Fibroblast of lung (primary cell): Measurements from ENCODE around the gene TFAM. TPM values are rescaled to one million over a fixed set of nuclear protein-coding genes. Genes with fewer than 3 reads are reported as not detected.
A peak's percentile ranks its signal among the peaks of the same experiment; 100 is the strongest.

Experiments used
- DNase-seq, 2 donors: peaks; one replicate each; pipeline versions ENCODE4 v3.0.0 to v3.0.0-alpha.2; 2010; ENCODE audit warnings: low read depth in 2 of 2
- H2AFZ ChIP-seq: 2 replicates; pipeline ENCODE4 v1.5.1; 2012; ENCODE audit warnings: low read length, control low read depth, inconsistent platforms
- H3K27ac ChIP-seq: 2 replicates; pipeline ENCODE4 v1.5.1; 2011; ENCODE audit warnings: low read length, control low read depth; ENCODE audit not compliant: insufficient read depth
- H3K27me3 ChIP-seq: 2 replicates; pipeline ENCODE4 v1.5.1; 2011; ENCODE audit warnings: mild to moderate bottlenecking, low read length; ENCODE audit not compliant: control insufficient read depth, insufficient read depth
- H3K36me3 ChIP-seq: 2 replicates; pipeline ENCODE4 v1.5.1; 2011; ENCODE audit warnings: low read length; ENCODE audit not compliant: control insufficient read depth, insufficient read depth
- H3K4me1 ChIP-seq: 2 replicates; pipeline ENCODE4 v1.5.1; 2011; ENCODE audit warnings: low read length; ENCODE audit not compliant: control insufficient read depth, insufficient read depth; ENCODE audit errors: extremely low read depth
- H3K4me2 ChIP-seq: 2 replicates; pipeline ENCODE4 v1.5.1; 2011; ENCODE audit warnings: low read length, control low read depth; ENCODE audit not compliant: insufficient read depth; ENCODE audit errors: extremely low read depth
- H3K4me3 ChIP-seq, 4 experiments: fragments of 200-600 bp in 1 of 4; sonication (generic) in 1 of 4; replicated peaks in 1 of 4; 2 replicates each; pipeline ENCODE4 v1.5.1; 2011 to 2016; ENCODE audit warnings: low read length in 4 of 4, low read depth in 3 of 4, mild to moderate bottlenecking in 3 of 4, control low read depth in 2 of 4, inconsistent platforms in 1 of 4, mixed read lengths in 1 of 4; ENCODE audit not compliant: insufficient read depth in 1 of 4; ENCODE audit errors: control extremely low read depth in 1 of 4
- H3K79me2 ChIP-seq: 2 replicates; pipeline ENCODE4 v1.5.1; 2012; ENCODE audit warnings: mild to moderate bottlenecking, low read length, inconsistent platforms; ENCODE audit not compliant: control insufficient read depth, insufficient read depth
- H3K9ac ChIP-seq: 2 replicates; pipeline ENCODE4 v1.5.1; 2011; ENCODE audit warnings: mild to moderate bottlenecking, low read length, control low read depth; ENCODE audit not compliant: insufficient read depth
- H3K9me3 ChIP-seq: 2 replicates; pipeline ENCODE4 v1.5.1; 2012; ENCODE audit warnings: low read depth, low read length; ENCODE audit not compliant: control insufficient read depth, insufficient read depth
- H4K20me1 ChIP-seq: 2 replicates; pipeline ENCODE4 v1.5.1; 2011; ENCODE audit warnings: low read length; ENCODE audit not compliant: control insufficient read depth, insufficient read depth; ENCODE audit errors: extremely low read depth
- EZH2 ChIP-seq: IDR thresholded peaks from 2 replicates; pipeline ENCODE4 v1.5.1; 2012; ENCODE audit warnings: low read length, control low read depth, mild to moderate bottlenecking; ENCODE audit errors: missing control alignments
- polyA plus RNA-seq, 2 donors: library from polyadenylated mRNA; depleted of rRNA in 1 of 2; stranded (reverse) in 1 of 2; unstranded in 1 of 2; fragments of >200 nt; gene quantifications; 2 replicates each; pipeline ENCODE4 v1.2.1, GENCODE V29; 2011 to 2012; ENCODE audit warnings: missing spikeins in 1 of 2
- total RNA-seq: library from RNA; depleted of rRNA; stranded (reverse); fragments of >200 nt; gene quantifications from 2 replicates; pipeline ENCODE4 v1.2.1, GENCODE V29; 2014
- TF ChIP-seq, protein P1 (sequence below), 2 donors: IDR thresholded peaks in 1 of 2; conservative IDR thresholded peaks in 1 of 2; 1 replicate in 1 of 2; 2 replicates in 1 of 2; pipeline ENCODE4 v1.5.1; 2011 to 2012; ENCODE audit warnings: low read length in 2 of 2, control low read depth in 1 of 2, inconsistent platforms in 1 of 2, low read depth in 1 of 2, mild to moderate bottlenecking in 1 of 2

TFAM gene
- total and polyA plus RNA-seq, 2 donors (not counting 1 experiment from before 2014, with no cell fraction given) = 14.9 to 21.1 TPM

DNA sequence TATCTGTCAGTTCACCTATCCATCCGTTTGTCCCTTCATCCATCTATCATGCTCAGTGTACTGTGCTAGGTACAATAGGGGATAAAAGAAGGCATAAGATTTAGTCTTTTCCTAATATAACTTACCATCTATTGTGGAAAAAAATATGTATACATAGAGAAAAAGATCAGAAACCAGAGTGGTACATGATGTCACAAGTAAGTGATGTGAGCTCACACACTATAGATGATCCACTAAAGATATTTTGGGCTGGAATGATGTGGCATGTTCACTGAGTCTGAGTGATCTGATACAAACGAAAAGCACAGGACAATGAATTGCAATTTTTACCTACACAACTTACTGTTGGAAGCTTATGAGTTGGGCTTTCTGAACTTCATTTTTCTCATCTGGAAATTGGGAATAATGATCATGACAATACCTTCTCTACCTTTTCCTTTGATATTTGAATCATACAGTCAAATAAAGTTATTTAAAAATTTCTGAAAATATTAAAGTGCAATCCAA, 2.7 kb upstream of the TFAM start:
- H3K4me3 ChIP-seq = no peak overlapping the region
- no peak overlapping the region for H3K4me2 ChIP-seq
- TF ChIP-seq, protein P1, sequence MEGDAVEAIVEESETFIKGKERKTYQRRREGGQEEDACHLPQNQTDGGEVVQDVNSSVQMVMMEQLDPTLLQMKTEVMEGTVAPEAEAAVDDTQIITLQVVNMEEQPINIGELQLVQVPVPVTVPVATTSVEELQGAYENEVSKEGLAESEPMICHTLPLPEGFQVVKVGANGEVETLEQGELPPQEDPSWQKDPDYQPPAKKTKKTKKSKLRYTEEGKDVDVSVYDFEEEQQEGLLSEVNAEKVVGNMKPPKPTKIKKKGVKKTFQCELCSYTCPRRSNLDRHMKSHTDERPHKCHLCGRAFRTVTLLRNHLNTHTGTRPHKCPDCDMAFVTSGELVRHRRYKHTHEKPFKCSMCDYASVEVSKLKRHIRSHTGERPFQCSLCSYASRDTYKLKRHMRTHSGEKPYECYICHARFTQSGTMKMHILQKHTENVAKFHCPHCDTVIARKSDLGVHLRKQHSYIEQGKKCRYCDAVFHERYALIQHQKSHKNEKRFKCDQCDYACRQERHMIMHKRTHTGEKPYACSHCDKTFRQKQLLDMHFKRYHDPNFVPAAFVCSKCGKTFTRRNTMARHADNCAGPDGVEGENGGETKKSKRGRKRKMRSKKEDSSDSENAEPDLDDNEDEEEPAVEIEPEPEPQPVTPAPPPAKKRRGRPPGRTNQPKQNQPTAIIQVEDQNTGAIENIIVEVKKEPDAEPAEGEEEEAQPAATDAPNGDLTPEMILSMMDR (conservative IDR thresholded peaks at IDR 0.05 in 1 of 2, IDR thresholded peaks at IDR 0.05 in 1 of 2; ENCODE audit: low read depth in 1 of 2, low read length in 2 of 2) = no peak
- no peak for TF ChIP-seq EZH2
- no peak for DNase-seq
- H3K79me2 ChIP-seq = peaks cover 23% of the 10 kb centered on the region
- peaks cover 3% of the 10 kb centered on the region for H3K4me1 ChIP-seq
- no peaks in the 10 kb centered on the region for H3K27me3 ChIP-seq
- H3K9ac ChIP-seq = no peak overlapping the region
- H4K20me1 ChIP-seq = no peaks in the 10 kb centered on the region
- no peak overlapping the region for H2AFZ ChIP-seq
- H3K36me3 ChIP-seq = no peaks in the 10 kb centered on the region
- no peak overlapping the region for H3K27ac ChIP-seq
- no peaks in the 10 kb centered on the region for H3K9me3 ChIP-seq

DNA sequence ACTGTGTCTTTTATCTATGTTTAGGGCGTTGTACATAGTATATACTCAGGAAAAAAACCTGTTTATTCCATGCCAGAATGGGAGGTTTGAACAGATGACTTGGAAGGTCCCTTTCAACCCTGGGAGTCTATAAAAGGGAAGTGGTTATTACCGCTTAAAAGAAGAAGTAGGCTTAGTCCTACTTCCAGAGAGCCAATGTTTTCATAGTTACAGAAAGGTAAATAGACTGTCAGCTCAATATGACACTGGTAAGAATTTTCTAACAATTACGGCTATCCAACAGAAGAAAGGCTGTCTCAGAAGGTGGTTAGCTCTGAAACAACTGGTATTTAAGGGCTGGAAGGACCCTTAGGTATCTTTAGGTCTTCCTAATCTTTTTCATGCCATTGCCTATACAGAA, 1.1 kb upstream of the TFAM start:
- H3K79me2 ChIP-seq = peaks cover 25% of the 10 kb centered on the region
- H3K4me1 ChIP-seq = peaks cover 3% of the 10 kb centered on the region
- no peaks in the 10 kb centered on the region for H3K36me3 ChIP-seq
- no peaks in the 10 kb centered on the region for H4K20me1 ChIP-seq
- H3K4me3 ChIP-seq = peak overlapping the region in 2 of 4 experiments; percentile 86 to 91
- peak overlapping the region; percentile 96 for H3K4me2 ChIP-seq
- TF ChIP-seq, protein P1 (conservative IDR thresholded peaks at IDR 0.05 in 1 of 2, IDR thresholded peaks at IDR 0.05 in 1 of 2; ENCODE audit: low read depth in 1 of 2, low read length in 2 of 2) = no peak
- no peak for TF ChIP-seq EZH2
- no peaks in the 10 kb centered on the region for H3K27me3 ChIP-seq
- peak in 1 of 2 donors; percentile 5 for DNase-seq
- H3K9ac ChIP-seq = no peak overlapping the region
- H3K9me3 ChIP-seq = no peaks in the 10 kb centered on the region
- peak overlapping the region; percentile 89 for H2AFZ ChIP-seq
- no peak overlapping the region for H3K27ac ChIP-seq

DNA sequence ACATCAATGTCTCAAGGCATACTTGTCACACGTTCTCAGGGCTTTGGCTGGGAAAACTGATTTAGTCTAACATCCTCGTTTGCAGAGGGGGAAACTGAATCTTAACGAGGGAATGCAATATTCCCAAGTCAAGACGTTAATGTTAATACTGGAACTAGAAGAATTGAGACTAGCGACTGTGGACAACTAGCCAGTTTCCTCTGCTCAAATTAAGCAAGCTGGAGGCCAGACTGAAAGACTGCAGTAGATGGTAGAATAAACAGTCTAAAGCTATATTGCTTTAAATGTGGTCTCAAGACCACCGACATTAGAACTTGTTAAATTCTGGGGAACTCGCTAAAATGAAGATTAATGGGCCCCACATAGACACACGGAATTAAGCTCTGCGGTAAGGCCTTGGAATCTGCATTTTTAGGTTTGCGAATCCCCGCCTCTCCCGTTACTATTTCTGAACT, 639 bp upstream of the TFAM start:
- H3K4me1 ChIP-seq = peaks cover 3% of the 10 kb centered on the region
- H3K27ac ChIP-seq = peak overlapping the region; percentile 92
- H3K9me3 ChIP-seq = no peaks in the 10 kb centered on the region
- no peak for DNase-seq
- H3K36me3 ChIP-seq = peaks cover 2% of the 10 kb centered on the region
- peak overlapping the region; percentile 89 for H2AFZ ChIP-seq
- no peak for TF ChIP-seq EZH2
- TF ChIP-seq, protein P1 (conservative IDR thresholded peaks at IDR 0.05 in 1 of 2, IDR thresholded peaks at IDR 0.05 in 1 of 2; ENCODE audit: low read depth in 1 of 2, low read length in 2 of 2) = no peak
- peak overlapping the region; percentile 86 to 100 (median 95) for H3K4me3 ChIP-seq
- no peaks in the 10 kb centered on the region for H3K27me3 ChIP-seq
- peak overlapping the region; percentile 96 for H3K4me2 ChIP-seq
- H4K20me1 ChIP-seq = no peaks in the 10 kb centered on the region
- H3K79me2 ChIP-seq = peaks cover 26% of the 10 kb centered on the region
- peak overlapping the region; percentile 92 for H3K9ac ChIP-seq
